NCI-H226 (cell line): ENCODE data around the gene RCN2.
A peak's percentile ranks its signal among the peaks of the same experiment; 100 is the strongest.
"Not testable (repeated sequence)": the region's sequence is repeated elsewhere in the genome, so short reads cannot be mapped to it uniquely, and the experiment has no call there.

Source experiments
- DNase-seq: peaks from one replicate; pipeline ENCODE4 v3.0.0-alpha.2; 2015

The RCN2 gene, protein sequence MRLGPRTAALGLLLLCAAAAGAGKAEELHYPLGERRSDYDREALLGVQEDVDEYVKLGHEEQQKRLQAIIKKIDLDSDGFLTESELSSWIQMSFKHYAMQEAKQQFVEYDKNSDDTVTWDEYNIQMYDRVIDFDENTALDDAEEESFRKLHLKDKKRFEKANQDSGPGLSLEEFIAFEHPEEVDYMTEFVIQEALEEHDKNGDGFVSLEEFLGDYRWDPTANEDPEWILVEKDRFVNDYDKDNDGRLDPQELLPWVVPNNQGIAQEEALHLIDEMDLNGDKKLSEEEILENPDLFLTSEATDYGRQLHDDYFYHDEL

DNA sequence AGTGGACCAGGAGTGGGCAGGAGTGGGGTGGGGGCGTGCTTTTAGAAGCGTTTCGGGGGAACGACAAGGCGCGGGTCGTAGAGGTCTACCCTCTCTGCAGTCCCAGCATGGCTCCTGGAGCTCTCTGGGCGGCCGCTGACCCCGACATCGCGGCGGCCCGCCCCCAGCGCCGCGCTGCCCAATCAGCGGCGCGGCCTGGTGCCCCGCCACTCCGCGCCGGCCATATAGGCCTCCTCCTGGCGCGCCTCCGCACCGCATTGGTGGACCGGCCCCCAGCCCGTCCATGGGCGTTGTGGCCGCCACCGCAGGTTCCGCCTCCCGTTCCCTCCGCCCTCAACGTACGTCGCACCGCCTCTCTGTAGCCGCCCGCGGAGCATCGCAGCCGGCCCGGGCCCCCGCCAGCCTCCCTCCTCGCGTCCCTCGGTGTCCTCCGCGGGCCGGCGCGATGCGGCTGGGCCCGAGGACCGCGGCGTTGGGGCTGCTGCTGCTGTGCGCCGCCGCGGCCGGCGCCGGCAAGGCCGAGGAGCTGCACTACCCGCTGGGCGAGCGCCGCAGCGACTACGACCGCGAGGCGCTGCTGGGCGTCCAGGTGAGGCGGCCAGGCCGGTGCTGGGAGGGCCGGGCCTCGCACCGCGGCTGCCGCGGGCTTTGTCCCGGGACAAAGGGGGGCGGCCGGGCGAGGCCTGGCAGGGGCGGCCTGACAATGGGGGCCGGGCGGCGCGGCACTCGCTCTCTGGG lies at the start of gene RCN2:
TSS of gene RCN2 (plus strand) at position 353 of the 738 bp plus-strand sequence. CDS start at position 446, 93 bp downstream.
- peak; percentile 98 for DNase-seq

DNA sequence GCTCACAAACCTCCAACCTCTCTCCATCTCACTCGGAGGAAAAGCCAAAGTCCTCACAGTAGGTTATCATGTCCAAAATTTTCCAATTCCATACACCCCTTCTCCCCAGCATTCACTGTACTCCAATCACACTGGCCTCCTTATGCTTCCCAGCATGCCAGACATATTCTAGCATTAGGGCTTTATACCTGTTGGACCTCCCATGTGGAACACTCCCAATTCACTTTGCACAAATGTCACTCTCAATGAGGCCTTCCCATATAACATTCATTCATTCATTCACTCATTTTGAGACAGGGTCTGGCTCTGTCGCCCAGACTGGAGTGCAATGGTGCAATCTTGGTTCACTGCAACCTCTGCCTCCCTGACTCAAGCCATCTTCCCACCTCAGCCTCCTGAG lies 46.3 kb upstream of the RCN2 start:
- DNase-seq = no peak

DNA sequence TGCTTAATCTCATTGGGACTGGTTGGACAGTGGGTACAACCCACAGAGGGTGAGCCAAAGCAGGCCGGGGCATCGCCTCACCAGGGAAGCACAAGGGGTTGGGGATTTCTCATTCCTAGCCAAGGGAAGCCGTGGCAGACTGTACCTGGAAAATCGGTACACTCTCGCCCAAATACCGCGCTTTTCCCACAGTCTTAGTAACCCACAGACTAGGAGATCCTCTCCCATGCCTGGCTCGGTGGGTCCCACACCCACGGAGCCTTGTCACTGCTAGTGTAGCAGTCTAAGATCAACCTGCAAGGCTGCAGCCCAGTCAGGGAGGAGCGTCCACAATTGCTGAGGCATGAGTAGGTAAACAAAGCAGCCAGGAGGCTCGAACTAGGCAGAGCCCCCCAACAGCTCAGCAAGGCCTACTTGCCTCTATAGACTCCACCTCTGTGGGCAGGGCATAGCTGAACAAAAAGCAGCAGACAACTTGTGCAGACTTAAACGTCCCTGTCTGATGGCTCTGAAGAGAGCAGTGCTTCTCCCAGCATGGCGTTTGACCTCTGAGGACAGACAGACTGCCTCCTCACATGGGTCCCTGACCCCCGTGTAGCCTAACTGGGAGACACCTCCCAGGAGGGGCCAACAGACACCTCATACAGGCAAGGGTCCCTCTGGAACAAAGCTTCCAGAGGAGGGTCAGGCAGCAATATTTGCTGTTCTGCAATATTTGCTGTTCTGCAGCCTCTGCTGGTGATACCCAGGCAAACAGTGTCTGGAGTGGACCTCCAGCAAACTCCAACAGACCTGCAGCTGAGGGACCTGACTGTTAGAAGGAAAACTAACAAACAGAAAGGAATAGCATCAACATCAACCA lies 44.0 kb upstream of the RCN2 start:
- not testable (repeated sequence) for DNase-seq

DNA sequence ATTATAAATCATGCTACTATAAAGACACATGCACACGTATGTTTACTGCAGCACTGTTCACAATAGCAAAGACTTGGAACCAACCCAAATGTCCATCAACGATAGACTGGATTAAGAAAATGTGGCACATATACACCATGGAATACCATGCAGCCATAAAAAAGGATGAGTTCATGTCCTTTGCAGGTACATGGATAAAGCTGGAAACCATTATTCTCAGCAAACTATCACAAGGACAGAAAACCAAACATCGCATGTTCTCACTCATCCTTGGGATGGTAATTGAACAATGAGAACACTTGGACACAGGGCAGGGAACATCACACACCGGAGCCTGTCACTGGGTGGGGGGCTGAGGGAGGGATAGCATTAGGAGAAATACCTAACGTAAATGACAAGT lies 38.7 kb upstream of the RCN2 start:
- DNase-seq = not testable (repeated sequence)

- DNase-seq = no peak
These were observed 37.4 kb upstream of the RCN2 start for GRCh38 chr15:76894174-76894573.

- DNase-seq = no peak
These were observed 33.4 kb upstream of the RCN2 start for GRCh38 chr15:76898102-76898501.

DNA sequence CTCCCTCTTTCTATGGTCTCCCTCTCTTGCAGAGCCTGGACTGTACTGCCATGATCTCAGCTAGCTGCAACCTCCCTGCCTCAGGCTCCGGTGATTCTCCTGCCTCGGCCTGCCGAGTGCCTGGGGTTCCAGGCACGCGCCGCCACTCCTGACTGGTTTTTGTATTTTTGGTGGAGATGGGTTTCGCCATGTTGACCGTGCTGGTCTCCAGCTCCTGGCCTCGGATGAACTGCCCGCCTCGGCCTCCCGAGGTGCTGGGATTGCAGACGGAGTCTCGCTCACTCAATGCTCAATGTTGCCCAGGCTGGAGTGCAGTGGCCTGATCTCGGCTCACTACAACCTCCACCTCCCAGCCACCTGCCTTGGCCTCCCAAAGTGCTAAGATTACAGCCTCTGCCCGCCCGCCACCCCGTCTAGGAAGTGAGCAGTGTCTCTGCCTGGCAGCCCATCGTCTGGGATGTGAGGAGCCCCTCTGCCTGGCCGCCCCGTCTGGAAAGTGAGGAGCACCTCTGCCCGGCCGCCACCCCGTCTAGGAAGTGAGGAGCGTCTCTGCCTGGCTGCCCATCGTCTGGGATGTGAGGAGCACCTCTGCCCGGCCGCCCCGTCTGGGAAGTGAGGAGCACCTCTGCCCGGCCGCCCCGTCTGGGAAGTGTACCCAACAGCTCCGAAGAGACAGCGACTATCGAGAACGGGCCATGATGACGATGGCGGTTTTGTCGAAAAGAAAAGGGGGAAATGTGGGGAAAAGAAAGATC lies 32.2 kb upstream of the RCN2 start:
- DNase-seq = not testable (repeated sequence)

- not testable (repeated sequence) for DNase-seq
These were observed 31.6 kb upstream of the RCN2 start for GRCh38 chr15:76899931-76900310.

GRCh38 chr15:76901965-76902364 lies 29.6 kb upstream of the RCN2 start:
- DNase-seq = no peak

DNA sequence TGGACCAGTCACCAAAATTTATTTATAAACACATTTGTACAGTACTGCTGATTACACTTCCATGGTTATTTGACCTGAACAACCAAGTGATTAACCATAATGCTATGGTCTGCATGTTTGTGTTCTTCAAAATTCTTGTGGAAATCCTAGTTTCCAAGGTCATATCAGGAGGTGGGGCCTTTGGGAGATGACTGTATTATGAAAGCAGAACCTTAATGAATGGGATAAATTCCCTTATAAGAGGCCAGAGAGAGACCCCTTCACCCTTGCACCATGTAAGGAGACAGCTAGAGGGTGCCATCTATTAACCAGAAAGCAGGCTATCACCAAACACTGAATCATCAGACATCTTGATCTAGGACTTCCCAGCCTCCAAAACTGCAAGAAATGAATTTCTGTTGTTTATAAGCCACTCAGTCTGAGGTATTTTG lies 28.3 kb upstream of the RCN2 start:
- peak; percentile 27 for DNase-seq

DNA sequence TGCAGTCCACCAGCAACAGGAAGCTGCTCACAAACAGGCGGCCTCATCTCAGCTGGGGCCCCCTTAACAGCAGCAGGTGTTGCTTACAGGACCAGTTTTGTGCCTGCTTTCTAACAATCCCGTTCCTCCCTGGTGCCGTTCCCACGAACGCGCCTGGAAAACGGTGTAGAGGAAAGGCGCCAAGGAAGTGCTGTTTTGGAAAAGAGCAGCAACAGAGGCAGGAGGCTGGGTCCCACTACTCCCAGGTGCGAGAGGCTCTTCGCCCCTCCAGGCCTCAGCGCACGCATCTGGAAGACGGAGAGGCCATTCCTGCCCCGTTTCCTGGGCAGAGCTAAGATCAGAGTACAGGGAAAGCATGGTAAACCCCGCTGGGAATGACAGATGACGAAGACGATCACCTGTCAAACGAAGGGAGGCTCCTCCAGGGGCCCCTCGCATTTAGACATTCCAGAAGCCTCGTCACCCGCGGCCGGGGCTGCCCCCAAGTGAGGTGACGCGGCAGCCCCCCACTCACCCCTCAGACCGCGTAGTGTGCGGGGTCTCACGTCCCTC lies 27.0 kb upstream of the RCN2 start:
- no peak for DNase-seq

- peak; percentile 87 for DNase-seq
These were observed 26.3 kb upstream of the RCN2 start, which contains the start of gene SCAPER for GRCh38 chr15:76905013-76905839. SCAPER (minus strand) TSS chr15:76905340; CDS start chr15:76883817, 21,523 bp downstream.

- DNase-seq = no peak
These were observed 25.7 kb upstream of the RCN2 start for GRCh38 chr15:76905855-76906254.

- DNase-seq = no peak
These were observed 19.1 kb upstream of the RCN2 start for GRCh38 chr15:76912430-76912829.

DNA sequence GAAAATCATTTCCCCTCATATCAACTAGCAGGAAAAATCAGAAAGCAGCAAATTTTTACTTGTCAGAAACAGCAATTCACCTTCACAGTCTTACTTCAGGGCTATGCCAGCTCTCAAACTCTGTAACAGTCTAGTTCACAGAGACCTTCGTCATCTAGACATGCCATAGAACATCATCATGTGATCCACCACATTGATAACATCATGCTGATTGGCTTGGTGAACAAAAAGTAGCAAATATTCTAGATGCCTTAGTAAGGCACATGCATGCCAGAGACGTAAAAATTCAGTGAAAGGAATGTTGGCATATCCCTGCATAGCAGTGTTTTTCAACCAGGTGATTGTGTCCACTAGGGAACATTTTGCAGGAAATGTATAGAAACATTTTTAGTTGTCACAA lies 17.8 kb upstream of the RCN2 start:
- DNase-seq = no peak

DNA sequence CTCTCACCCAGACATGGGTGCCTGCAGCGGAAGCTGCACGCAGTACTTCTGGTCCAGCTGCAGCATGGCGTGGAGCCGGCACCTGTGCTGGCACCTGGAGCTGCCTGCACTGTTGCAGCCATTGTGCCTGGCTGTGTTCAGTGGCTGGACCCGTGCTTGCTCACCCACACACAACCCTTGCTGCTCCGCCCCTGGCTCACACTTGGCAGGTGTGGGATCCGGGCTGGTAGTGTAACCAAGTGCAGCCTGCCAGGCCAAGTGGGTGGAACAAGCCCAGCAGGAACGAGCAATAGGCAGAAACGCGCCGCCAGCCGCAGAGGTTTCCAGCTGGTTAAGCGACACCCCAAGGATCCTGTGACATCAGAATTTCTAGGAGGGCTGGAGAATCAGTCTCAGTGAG lies 15.2 kb upstream of the RCN2 start:
- DNase-seq = no peak

- DNase-seq = no peak
These were observed 3.3 kb upstream of the RCN2 start for GRCh38 chr15:76928201-76928600.

GRCh38 chr15:76929011-76929760 lies 2.4 kb upstream of the RCN2 start:
- no peak for DNase-seq

DNA sequence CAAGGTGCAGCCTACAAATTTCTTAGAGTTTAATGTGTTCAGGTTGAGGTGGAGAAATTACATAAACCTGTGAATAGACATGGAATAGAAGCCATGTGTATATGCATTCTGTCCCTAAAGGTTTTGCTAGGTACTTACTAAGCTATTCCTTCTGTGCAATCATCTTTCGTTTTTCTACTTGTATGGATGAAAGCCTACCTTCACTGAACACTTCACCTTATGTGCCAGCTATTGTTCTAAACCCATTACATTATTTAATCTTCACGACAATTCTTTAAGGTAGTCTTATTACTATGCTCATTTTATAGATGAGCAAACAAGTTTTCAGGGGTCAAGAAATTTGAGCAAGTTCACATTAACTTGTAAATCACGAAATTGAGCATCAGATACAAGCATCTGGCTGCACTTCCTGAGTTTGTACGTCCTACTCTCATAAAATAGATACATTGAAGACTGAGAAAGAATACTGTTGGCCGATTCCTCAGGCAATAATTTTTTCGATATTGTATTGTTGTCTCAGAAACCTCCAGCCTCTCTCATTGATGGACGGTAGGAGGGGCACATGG lies 635 bp upstream of the RCN2 start:
- no peak for DNase-seq
